Stomach (tissue), 4 donors: ENCODE data around the gene ROCK1.

Experiments
- CTCF ChIP-seq, 7 experiments: fragments of 450-650 bp in 4 of 7; fragments of 200-600 bp in 3 of 7; sonication (generic) in 3 of 7; IDR thresholded peaks; one replicate each; pipeline ENCODE4 v1.5.1; 2016 to 2019; ENCODE audit warnings: antibody characterized with exemption in 7 of 7, control low read depth in 2 of 7, mild to moderate bottlenecking in 1 of 7
- POLR2A ChIP-seq, 4 donors: fragments of 450-650 bp; IDR thresholded peaks; one replicate each; pipeline ENCODE4 v1.6.1; 2016; ENCODE audit warnings: antibody characterized with exemption in 4 of 4, control low read depth in 2 of 4, mild to moderate bottlenecking in 1 of 4, moderate library complexity in 1 of 4

GRCh38 chr18:21047126-21047525 is 64.5 kb downstream of the ROCK1 start:
- no peak for TF ChIP-seq POLR2A (IDR thresholded peaks at IDR 0.05)
- TF ChIP-seq CTCF (IDR thresholded peaks at IDR 0.05), result no peak
